ENCODE data around the gene LBHD2. TPM values are rescaled to one million over a fixed set of nuclear protein-coding genes. Genes with fewer than 3 reads are reported as not detected.

LBHD2 gene
- total and polyA plus RNA-seq, 2 of the 8 experiments (the other 6 are each of a cell fraction or from before 2014, with no cell fraction given), result not detected

GRCh38 chr14:103045371-103045869 is 38.6 kb upstream of the LBHD2 start:
- Histone ChIP-seq H3K9me3 (ENCODE audit: insufficient read depth in 2 of 2, low read depth in 1 of 2, low read length in 1 of 2) (no peaks in the 10 kb centered on the region), H4K5ac (ENCODE audit: insufficient read length, low read depth, low read length) (no peak overlapping the region), H3K23ac (ENCODE audit: insufficient read length) (no peak overlapping the region), H3K4me2 (ENCODE audit: insufficient read depth in 1 of 2, low read depth in 2 of 2, low read length in 2 of 2) (no peak overlapping the region), H3K4ac (replicated peaks; ENCODE audit: insufficient read length, low read depth, low read length) (no peak overlapping the region), H4K91ac (replicated peaks; ENCODE audit: insufficient read length, low read length) (no peak overlapping the region), H3K18ac (ENCODE audit: extremely low read depth, low read length) (no peak overlapping the region), H3K27ac (ENCODE audit: low read depth, low read length) (no peak overlapping the region), H3K23me2 (ENCODE audit: low read depth, low read length) (no peaks in the 10 kb centered on the region), H2AK5ac (ENCODE audit: low read depth, low read length) (no peak overlapping the region), H3K56ac (replicated peaks; ENCODE audit: insufficient read length, low read depth, low read length) (no peak overlapping the region), H3K79me2 (ENCODE audit: control insufficient read depth in 1 of 2, insufficient read depth in 2 of 2, low read length in 2 of 2) (peaks cover 2 to 80% of the 10 kb centered on the region in 2 experiments), H2BK120ac (replicated peaks; ENCODE audit: low read depth, low read length) (no peak overlapping the region), H4K20me1 (replicated peaks in 1 of 2; ENCODE audit: control insufficient read depth in 1 of 2, insufficient read depth in 2 of 2, low read length in 2 of 2) (peaks cover 0 to 16% of the 10 kb centered on the region in 2 experiments), H3K79me1 (ENCODE audit: low read depth, low read length) (peaks cover 8% of the 10 kb centered on the region), H2AFZ (ENCODE audit: low read length) (no peak overlapping the region), H3K14ac (ENCODE audit: insufficient read length) (no peak overlapping the region), H3K9ac (replicated peaks in 1 of 4; ENCODE audit: extremely low read depth in 1 of 4, low read depth in 3 of 4, low read length in 3 of 4) (no peak overlapping the region), H2BK12ac (ENCODE audit: low read depth, low read length) (no peak overlapping the region), H2BK5ac (ENCODE audit: low read depth, low read length) (no peak overlapping the region), H3K4me1 (replicated peaks in 1 of 4; ENCODE audit: control insufficient read depth in 3 of 4, insufficient read depth in 4 of 4, low read length in 3 of 4) (peaks cover 0 to 4% (median 1%) of the 10 kb centered on the region in 4 experiments; a peak in 1 of 7 replicates), H2BK20ac (ENCODE audit: low read length) (no peak overlapping the region), H3K36me3 (ENCODE audit: control insufficient read depth in 2 of 4, insufficient read depth in 4 of 4, low read length in 3 of 4) (peaks cover 0 to 3% (median 0%) of the 10 kb centered on the region in 4 experiments; a peak in 1 of 8 replicates), H4K8ac (ENCODE audit: extremely low read depth, insufficient read depth, low read length) (no peak overlapping the region), H3K4me3 (ENCODE audit: extremely low read depth in 1 of 4, insufficient read depth in 2 of 4, low read depth in 3 of 4, low read length in 4 of 4) (no peak overlapping the region), H3K27me3 (replicated peaks in 1 of 4; ENCODE audit: control insufficient read depth in 3 of 4, extremely low read depth in 1 of 4, insufficient read depth in 3 of 4, low read length in 3 of 4) (no peaks in the 10 kb centered on the region), H2BK15ac (ENCODE audit: low read length) (no peak overlapping the region)
- 83% methylated on average over 15 of the region's 15 CpGs; no CpG with 5 or more reads in 1 of the 2 experiments for WGBS, 2 experiments (ENCODE audit: extremely low coverage in 1 of 2, insufficient coverage in 1 of 2, insufficient read length in 1 of 2, insufficient replicate concordance in 2 of 2, low coverage in 1 of 2, low lambda C conversion rate in 2 of 2, missing lambda C conversion rate in 1 of 2)
- DNase-seq (ENCODE audit: low read depth in 1 of 2, low spot score in 2 of 2) (no peak), FAIRE-seq (no peak)
- CTCF ChIA-PET (ENCODE audit: partially characterized antibody), result interaction anchor here (0.8 kb wide), 1 partner anchor 9 kb away, joined by 3 read pairs; no protein-coding TSS in a partner anchor
- POLR2A ChIA-PET (ENCODE audit: partially characterized antibody), result no interaction called here
- TF ChIP-seq YY1 (IDR thresholded peaks at IDR 0.05; ENCODE audit: low read depth, low read length) (no peak), CHD2 (IDR thresholded peaks at IDR 0.05; ENCODE audit: low read length) (no peak), MAX (IDR thresholded peaks at IDR 0.05) (no peak), SRF (IDR thresholded peaks at IDR 0.05; ENCODE audit: low read depth, low read length) (no peak), HDAC2 (IDR thresholded peaks at IDR 0.05; ENCODE audit: borderline replicate concordance in 1 of 2, low read depth in 2 of 2, low read length in 2 of 2) (no peak), NRF1 (IDR thresholded peaks at IDR 0.05; ENCODE audit: low read depth, low read length) (no peak), PHF8 (conservative IDR thresholded peaks at IDR 0.05; ENCODE audit: low read depth, low read length) (no peak), TEAD4 (IDR thresholded peaks at IDR 0.05; ENCODE audit: low read depth, low read length) (no peak), MAFK (IDR thresholded peaks at IDR 0.05; ENCODE audit: low read depth, low read length) (no peak), ASH2L (IDR thresholded peaks at IDR 0.05; ENCODE audit: low read length) (no peak), ZNF274 (IDR thresholded peaks at IDR 0.05; ENCODE audit: borderline replicate concordance, extremely low read depth, low read length) (no peak), POU5F1 (IDR thresholded peaks at IDR 0.05; ENCODE audit: low read depth, low read length) (no peak)
